IMR-90 (cell line): ENCODE measurements around the gene KIAA1586.

Experiments
- ELK1 ChIP-seq: fragments of 150-350 bp; IDR thresholded peaks from 2 replicates; pipeline ENCODE4 v1.6.1; 2016; ENCODE audit warnings: low read depth, mild to moderate bottlenecking, low read length, moderate library complexity, borderline replicate concordance
- RAD21 ChIP-seq: IDR thresholded peaks from 2 replicates; pipeline ENCODE4 v1.6.1; 2012; ENCODE audit warnings: low read length, improper control_type of control experiment
- SMC3 ChIP-seq: fragments of 150-350 bp; IDR thresholded peaks from 2 replicates; pipeline ENCODE4 v1.6.1; 2016; ENCODE audit warnings: low read depth, mild to moderate bottlenecking, antibody characterized with exemption, low read length, moderate library complexity

GRCh38 chr6:57072108-57072507 is 25.6 kb downstream of the KIAA1586 start:
- no peak for TF ChIP-seq SMC3
- TF ChIP-seq ELK1: no peak
- TF ChIP-seq RAD21: no peak
